ENCODE measurements around the gene CAV2. TPM values are rescaled to one million over a fixed set of nuclear protein-coding genes. Genes with fewer than 3 reads are reported as not detected.

CAV2 gene
- total RNA-seq, 2 experiments from 2014 or later, result not detected

DNA sequence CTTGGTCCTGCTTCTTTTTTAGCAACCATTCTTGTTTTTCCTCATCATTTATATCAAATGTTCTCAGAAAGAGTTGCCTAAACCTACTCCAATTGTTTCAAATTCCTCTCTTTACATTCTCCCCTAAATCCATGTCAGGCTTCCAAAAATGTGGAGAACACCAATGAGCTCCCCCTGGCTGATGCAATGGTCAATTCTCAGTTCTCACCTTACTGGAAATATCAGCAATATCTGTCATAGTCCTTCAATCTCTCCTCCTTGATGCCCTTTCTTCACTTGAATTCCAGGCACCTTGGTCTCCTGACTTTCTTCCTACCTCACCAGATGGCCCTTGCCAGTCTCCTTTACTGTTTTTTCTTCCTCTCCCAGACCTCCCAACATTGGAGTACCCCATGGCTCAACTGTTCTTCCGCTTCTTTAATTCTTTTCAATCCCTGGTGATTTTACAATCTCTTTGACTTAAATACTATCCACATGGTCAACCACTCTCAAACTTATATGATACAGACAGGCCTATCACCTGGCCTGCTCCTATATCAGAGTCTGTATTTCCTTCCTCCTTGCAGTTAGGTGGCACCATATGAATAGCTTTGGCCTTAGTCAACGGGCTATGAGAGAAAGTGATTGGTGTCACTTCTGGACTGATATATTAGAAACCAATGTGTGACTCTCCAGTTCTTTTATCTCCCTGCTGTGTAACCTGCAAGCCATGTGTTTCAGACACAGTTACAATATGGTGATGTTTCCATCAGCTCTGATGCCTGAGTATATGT, 47.4 kb upstream of the CAV2 start:
- no peak overlapping the region for H3K27ac ChIP-seq (ENCODE audit: low read depth, low read length, poor library complexity, severe bottlenecking)

DNA sequence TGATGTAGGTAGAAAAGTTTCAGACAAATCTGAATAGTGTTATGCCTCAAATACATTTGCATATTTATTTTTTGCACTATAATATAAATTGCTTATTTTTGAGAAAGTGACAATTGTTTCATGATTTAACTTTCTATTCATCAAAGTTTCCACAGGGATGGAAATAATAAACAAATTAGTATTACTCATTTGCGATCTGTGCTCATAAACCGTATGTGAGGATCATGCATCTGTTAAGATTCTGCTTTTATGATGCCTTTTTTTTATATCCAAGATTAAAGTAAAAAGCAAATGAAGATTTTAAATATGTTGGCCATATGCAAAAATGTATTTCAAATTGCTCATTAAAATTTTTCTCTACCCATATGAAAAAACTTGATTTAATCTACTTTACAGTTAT, 45.2 kb upstream of the CAV2 start:
- Histone ChIP-seq H3K4me1 (ENCODE audit: insufficient read depth, low read length, poor library complexity, severe bottlenecking) (no peaks in the 10 kb centered on the region), H3K36me3 (ENCODE audit: insufficient read depth, low read length) (no peaks in the 10 kb centered on the region), H4K20me1 (ENCODE audit: insufficient read depth, low read length) (no peaks in the 10 kb centered on the region), H2AFZ (ENCODE audit: low read length) (no peak overlapping the region), H3K4me3 (ENCODE audit: low read depth, low read length, poor library complexity, severe bottlenecking) (no peak overlapping the region), H3K9me2 (ENCODE audit: insufficient read depth, low read length) (no peaks in the 10 kb centered on the region), H3K4me2 (ENCODE audit: low read length) (no peak overlapping the region), H3K27ac (ENCODE audit: low read depth, low read length, poor library complexity, severe bottlenecking) (no peak overlapping the region), H3K79me2 (ENCODE audit: insufficient read depth, low read depth, low read length) (no peaks in the 10 kb centered on the region), H3K9me3 (ENCODE audit: low read length) (no peaks in the 10 kb centered on the region)
- no peak for TF ChIP-seq CTCF (conservative IDR thresholded peaks at IDR 0.05; ENCODE audit: low read length)
- TF ChIP-seq EZH2phosphoT487 (IDR thresholded peaks at IDR 0.05; ENCODE audit: borderline replicate concordance, low read depth, low read length), result no peak
- intact Hi-C loops (cut with micrococcal nuclease; ENCODE audit: unreplicated experiment), result no loop called here
- no peak for DNase-seq (ENCODE audit: low spot score)
- BruUV-seq (replicated peaks), result no TSS peak
- ChIA-PET CTCF (ENCODE audit: unreplicated experiment) (no interaction called here), POLR2A (no interaction called here)

More for the DNA sequence above, 47.4 kb upstream of the CAV2 start:
- Histone ChIP-seq H3K4me3 (ENCODE audit: low read depth, low read length, poor library complexity, severe bottlenecking) (no peak overlapping the region), H3K36me3 (ENCODE audit: insufficient read depth, low read length) (no peaks in the 10 kb centered on the region), H3K4me2 (ENCODE audit: low read length) (no peak overlapping the region), H3K79me2 (ENCODE audit: insufficient read depth, low read depth, low read length) (no peaks in the 10 kb centered on the region), H3K9me3 (ENCODE audit: low read length) (no peaks in the 10 kb centered on the region), H2AFZ (ENCODE audit: low read length) (no peak overlapping the region), H3K9me2 (ENCODE audit: insufficient read depth, low read length) (no peaks in the 10 kb centered on the region), H4K20me1 (ENCODE audit: insufficient read depth, low read length) (no peaks in the 10 kb centered on the region), H3K4me1 (ENCODE audit: insufficient read depth, low read length, poor library complexity, severe bottlenecking) (no peaks in the 10 kb centered on the region)
- BruUV-seq (replicated peaks), result no TSS peak
- DNase-seq (ENCODE audit: low spot score), result no peak
- POLR2A ChIA-PET, result interaction anchor here (0.5 kb wide), 1 partner anchor 457 kb away, joined by 3 read pairs; no protein-coding TSS in a partner anchor
- TF ChIP-seq CTCF (conservative IDR thresholded peaks at IDR 0.05; ENCODE audit: low read length) (no peak), EZH2phosphoT487 (IDR thresholded peaks at IDR 0.05; ENCODE audit: borderline replicate concordance, low read depth, low read length) (no peak)
- CTCF ChIA-PET (ENCODE audit: unreplicated experiment), result no interaction called here
- intact Hi-C loops (cut with micrococcal nuclease; ENCODE audit: unreplicated experiment), result no loop called here

DNA sequence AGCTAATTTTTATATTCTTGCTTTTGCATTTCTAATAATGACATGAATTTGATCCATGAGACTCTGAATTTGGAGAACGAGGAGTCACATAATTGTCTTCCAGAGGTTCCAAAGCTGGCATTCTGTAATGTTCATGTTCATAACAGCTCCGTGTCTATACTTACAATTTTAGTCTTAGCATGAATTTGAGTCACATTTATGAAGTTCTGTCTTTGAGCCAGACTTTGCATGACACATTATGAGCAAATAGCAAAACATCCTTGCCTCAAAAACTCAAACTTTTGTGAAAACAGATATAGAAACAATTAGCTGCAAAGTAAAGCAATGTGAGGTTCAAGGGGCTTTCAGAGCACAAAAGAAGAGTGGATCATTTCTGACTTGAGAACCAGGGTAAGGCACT, 44.5 kb upstream of the CAV2 start:
- Histone ChIP-seq H3K4me2 (ENCODE audit: low read length) (no peak overlapping the region), H3K36me3 (ENCODE audit: insufficient read depth, low read length) (no peaks in the 10 kb centered on the region), H3K79me2 (ENCODE audit: insufficient read depth, low read depth, low read length) (no peaks in the 10 kb centered on the region), H3K27ac (ENCODE audit: low read depth, low read length, poor library complexity, severe bottlenecking) (no peak overlapping the region), H3K9me3 (ENCODE audit: low read length) (no peaks in the 10 kb centered on the region), H3K9me2 (ENCODE audit: insufficient read depth, low read length) (no peaks in the 10 kb centered on the region), H2AFZ (ENCODE audit: low read length) (no peak overlapping the region), H3K4me3 (ENCODE audit: low read depth, low read length, poor library complexity, severe bottlenecking) (no peak overlapping the region), H4K20me1 (ENCODE audit: insufficient read depth, low read length) (no peaks in the 10 kb centered on the region), H3K4me1 (ENCODE audit: insufficient read depth, low read length, poor library complexity, severe bottlenecking) (no peaks in the 10 kb centered on the region)
- no peak for DNase-seq (ENCODE audit: low spot score)
- CTCF ChIA-PET (ENCODE audit: unreplicated experiment), result no interaction called here
- no TSS peak for BruUV-seq (replicated peaks)
- POLR2A ChIA-PET, result interaction anchor here (0.6 kb wide), 1 partner anchor 23 kb away, joined by 3 read pairs; no protein-coding TSS in a partner anchor
- intact Hi-C loops (cut with micrococcal nuclease; ENCODE audit: unreplicated experiment), result no loop called here
- no peak for TF ChIP-seq CTCF (conservative IDR thresholded peaks at IDR 0.05; ENCODE audit: low read length)
- TF ChIP-seq EZH2phosphoT487 (IDR thresholded peaks at IDR 0.05; ENCODE audit: borderline replicate concordance, low read depth, low read length), result no peak
